CD4-positive, alpha-beta T cell treated with Interleukin-21 for 1 hour (primary cell): ENCODE data around the gene LRP11.
"Not testable (repeated sequence)": the region's sequence is repeated elsewhere in the genome, so short reads cannot be mapped to it uniquely, and the experiment has no call there.

ENCODE experiments used
- DNase-seq: peaks from one replicate; pipeline ENCODE4 v3.0.0-alpha.2; 2020

Gene LRP11

DNA sequence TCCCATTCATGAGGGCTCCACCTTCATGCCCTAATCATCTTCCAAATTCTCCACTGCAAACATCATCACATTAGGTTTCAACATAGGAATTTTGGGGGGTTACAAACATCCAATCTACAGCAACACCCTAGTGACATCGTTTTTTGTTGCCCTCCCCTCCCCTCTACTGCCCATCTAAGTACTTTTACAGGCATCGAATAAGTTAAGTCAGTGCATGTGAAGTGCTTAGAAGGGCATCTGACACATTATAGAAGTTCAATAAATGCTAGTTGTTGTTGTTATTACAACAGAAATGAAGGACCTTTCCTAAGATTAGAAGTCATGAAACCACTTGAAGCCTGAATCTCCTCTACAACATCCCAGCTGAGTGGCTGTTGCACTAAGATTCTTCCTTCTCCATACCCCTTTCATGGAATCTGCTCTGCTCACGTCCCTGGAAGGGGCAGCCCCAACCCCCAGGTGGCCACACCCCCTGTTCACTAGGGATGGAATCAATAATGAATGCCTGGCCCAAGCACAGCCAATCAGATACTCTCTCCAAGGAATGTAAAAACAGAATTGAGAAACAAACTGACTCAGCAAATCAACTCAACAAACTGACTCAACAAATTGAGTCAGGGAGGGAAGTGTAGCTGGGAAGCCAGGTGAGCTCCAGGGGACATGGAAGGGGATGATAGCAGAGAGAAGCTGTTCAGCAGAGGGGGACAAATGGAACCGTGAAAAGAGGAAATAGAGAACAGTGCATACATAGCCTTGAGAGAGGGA lies 3.9 kb upstream of the LRP11 start:
- no peak for DNase-seq

DNA sequence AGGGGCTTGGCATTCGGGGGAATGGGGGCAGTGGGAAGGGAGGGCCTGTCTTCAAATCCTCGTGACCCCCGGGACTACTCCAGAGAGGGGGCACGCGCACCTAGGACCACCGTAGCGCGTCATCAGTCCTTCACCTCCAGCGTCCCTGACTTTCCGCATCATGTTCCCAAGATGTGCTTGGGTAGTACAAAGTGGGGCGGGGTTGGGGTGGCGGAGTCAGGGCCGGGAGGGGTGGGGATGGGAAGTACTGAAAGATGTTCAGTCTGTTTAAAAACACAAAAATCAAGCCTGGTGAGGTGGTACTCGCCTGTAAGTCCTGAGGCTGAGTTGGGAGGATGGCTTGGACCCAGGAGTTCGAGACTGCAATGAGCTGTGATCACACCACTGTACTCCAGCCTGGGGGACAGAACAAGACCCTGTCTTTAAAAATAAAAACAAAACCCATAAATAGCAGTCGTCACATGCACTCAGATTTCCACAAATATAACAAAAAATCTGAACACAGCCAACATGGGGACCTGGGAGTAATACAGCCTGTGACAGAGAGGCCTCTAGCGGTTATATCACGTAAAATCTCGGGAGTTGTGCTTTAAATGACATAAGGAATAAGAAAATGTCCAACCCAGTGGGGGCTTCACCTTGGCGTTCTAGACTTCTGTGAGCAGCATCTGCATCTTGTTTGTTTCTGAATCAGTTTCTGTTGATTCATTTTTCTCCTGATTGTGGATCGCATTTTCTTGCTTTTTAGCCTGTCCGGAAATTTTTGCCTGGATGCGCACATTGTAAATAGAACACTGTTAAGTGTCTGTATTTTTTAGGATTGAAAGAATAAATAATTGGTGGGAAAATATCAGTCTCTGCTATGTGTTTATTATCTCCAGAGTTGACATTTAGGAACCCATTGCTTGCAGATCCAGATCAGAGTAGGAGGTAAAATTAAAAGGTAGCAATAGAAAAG lies 698 bp upstream of the LRP11 start:
- DNase-seq: peak; percentile 67

DNA sequence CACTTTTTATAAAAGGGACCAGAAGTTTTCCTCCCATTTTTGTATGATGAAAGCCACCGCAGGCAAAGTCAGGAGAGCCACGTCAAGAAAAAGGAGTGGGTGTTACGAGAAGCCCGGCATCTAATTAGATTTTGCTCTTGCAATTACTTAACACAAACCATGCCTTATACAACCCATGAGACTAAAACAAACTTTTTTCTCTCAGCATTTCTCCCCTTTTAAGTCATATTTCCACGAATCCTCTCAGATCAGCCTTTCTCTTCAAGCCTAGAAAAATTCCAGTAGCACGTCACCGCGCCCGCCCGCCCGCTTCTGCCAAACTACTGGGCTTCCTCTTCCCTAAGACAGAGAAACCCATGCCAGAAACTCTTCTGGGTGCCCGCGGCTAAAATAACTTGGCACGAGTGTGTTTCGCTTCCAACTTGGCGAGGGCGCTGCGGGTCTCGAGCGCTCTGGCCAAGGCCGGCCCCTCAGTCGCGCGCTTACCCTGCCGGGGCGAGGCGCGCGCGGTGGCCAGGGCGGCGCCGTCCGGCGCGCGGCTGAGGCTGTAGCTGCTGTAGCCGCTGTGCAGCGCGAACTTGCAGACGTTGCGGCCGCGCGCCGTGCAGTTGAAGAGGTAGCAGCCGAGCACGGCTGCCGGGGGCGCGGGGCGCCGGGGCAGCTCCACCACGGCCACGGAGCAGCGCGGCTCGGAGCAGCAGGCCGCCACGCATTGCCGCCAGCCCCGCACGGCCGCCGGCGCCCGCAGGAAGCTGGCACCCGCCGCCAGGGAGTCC lies 1.0 kb downstream of the LRP11 start:
- DNase-seq: peak; percentile 14

DNA sequence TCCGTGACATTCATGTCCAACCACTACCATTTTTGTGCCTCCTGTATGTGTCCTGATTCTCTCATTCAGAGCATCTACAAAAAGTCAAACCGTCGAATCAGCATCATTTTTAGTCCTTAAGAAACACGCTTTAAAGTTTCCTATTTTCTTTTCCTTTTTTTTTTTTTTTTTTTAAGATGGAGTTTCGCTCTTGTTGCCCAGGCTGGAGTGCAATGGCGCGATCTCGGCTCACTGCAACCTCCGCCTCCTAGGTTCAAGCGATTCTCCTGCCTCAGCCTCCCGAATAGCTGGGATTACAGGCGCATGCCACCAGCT lies 1.8 kb downstream of the LRP11 start:
- not testable (repeated sequence) for DNase-seq

DNA sequence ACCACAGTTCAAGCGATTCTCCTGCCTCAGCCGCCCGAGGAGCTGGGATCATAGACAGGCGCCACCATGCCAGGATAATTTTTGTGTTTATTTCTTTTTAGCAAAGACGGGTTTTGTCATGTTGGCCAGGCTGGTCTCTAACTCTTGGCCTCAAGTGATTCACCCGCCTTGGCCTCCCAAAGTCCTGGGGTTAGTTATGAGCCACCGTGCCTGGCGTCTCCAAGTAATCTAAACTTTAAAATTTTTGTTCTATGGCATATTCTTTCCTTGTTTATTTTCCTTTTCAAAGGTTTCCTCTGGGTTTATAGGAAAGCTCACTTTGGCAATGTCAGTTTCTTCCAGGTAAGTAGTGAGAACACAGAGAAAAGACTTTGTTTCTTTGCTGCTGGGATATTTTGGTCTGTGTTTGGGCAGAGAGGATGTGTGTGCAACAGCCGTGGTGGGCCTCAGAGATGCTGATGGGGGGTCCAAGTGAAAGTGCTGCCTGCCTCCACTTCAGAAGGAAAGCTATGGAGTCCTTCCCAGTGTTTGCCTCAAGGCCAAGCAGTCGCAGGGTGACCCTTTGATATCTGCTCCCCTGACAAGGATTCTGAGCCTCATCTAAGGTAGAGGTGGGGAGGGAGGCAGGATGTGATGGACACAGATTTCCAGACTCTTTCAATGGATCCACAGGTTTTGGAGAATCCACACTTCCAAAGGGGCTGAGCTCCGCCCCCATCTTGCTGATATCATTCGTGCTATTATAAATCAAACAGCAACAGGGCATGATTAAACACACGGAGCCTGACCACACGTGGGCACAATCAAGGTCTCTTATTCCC lies 2.3 kb downstream of the LRP11 start:
- DNase-seq: no peak

DNA sequence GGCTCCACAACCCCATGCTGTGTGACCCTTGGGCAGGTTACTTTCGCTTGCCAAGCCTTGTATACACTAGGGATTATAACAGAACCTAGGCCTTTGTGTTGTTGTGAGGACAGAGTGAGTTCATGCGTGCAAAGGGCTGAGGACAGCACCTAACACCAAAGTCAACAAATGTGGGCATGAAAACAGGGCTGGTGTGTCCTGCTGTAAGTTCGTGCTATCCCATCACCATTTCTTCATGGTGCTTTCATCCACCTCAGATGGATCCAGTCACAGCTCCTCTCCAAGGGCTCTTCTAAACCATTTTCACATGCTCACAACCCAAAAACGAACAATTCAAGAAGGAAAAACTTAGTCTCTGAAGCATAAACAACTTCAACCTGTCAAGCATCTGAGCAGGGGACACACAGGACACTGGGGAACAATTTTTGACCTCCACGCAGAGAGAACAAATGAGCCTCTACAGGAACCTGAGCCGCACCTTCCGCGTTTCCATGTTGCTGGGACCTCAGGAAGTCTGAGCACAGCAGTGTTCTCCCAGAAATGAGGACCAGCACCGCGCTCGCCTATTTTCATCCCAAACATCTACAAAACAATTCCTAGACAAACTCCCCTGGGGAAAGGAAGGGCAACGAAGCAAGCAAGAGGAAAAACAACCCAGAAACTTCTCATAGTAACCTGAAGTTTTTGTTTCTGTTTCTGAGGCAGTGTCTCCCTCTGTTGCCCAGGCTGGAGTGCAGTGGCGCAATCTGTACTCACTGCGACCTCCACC lies 3.1 kb downstream of the LRP11 start:
- DNase-seq: no peak

DNA sequence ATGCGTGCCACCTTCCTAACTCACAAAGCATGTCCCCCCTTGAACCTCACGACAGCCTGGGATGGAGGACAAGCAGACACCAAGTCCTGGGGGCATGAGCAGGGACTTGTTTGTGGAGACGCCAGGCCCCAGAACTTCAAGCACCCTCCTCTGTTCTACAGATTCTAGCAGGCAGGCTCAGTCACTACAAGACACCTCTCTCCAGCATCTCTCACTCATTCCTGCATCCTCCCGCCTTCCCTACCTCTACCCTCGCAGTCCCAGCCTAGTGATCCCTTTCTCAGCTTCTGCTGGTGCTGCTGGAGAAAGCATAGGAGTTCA lies 3.7 kb downstream of the LRP11 start:
- no peak for DNase-seq

DNA sequence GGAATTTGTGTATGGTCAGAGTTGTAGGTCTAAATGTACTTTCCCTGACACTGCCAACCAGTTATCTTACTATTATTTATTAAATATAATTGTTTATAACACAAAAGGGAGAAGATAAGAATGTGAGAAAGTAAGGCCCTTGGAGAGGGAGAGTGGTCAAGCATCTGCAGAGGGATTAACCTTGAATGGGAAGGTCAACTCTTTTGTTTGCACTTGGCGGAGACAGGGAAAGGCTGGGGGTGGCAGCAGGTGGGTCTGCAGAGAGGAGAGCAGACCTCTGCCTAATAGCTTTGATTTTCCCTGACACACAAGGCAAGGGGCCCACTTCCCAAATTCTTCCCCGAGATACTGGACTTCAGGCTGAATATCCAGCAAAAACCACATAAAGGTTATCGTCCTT lies 4.2 kb downstream of the LRP11 start:
- DNase-seq: no peak

DNA sequence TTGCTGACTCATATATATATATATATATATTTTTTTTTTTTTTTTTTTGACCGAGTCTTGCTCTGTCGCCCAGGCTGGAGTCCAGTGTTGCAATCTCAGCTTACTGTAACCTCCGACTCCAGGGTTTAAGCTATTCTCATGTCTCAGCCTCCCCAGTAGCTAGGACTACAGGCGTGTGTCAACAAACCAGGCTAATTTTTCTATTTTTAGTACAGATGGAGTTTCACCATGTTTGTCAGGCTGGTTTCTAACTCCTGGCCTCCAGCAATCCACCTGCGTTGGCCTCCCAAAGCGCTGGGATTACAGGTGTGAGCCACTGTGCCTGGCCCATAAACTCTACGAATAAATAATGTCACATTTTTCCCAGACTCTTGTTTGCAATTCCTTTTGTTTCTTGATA lies 4.8 kb downstream of the LRP11 start:
- DNase-seq: no peak

DNA sequence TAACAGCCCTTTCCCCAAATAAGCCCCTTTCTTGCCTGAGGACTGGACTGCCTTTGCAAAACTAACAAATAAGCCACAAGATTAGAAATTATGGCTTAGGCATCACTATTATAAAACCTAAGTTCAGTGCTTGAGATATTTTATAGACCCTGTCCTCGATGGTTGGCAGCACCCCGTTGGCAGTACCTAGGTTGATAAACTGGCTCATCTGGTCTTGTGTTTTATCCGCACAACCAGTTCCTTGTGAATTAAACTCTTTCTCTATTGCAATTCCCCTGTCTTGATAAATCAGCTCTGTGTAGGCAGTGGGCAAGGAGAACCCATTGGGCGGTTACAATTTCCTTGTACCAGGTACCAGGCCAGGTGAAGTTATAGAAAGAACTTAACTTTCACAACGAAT lies 6.6 kb downstream of the LRP11 start:
- no peak for DNase-seq

DNA sequence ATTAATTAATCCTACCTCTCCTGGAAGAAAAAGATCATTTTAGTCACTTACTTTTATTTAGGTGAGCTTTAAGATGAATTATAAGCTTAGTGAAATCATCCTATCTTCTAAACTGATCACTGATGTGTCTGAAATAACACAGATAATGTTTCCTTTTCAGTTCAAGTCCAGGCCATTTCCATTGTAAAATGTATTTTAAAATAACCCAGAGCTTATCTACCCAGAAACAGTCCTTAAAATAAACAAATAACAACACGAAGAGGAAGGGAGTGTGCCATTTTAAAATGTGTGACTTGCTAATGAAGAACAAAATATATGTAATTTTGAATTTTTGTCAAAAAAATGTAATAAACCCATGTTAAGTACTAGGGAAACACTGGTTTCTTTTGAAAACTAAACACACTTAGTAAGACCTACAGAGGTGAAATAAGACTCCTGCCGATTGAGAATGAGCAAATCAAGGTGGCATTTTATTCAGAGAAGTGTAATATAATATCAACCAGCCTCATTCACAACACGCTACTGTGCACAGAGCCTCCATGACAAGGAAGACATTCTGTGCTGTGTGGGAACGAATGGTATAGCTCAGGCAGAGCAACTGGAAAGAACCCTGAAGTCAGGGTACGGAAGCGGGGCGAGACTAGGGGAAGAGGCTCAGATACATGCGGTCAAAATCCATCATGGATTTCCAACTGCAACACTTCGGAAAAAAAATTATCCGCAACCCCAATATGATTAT lies 7.7 kb downstream of the LRP11 start:
- DNase-seq: no peak

DNA sequence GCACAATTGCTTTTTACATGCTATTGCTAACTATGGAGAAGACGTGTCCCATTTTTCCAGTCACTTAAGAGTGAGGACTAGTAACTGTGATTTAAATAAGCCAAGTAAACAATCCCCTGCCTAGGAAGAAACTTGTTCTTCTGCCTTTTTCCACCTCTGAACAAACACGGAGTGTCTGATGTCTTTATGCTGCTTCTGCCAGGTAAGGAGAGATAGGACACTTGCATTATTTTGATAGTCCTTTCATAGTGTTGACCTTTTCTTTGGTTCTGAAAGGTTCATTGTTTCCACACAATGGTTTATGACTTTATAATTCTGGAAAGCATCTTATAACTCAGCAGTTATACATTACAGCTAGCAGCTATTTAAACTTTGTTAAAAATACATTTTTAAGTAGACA lies 8.4 kb downstream of the LRP11 start:
- no peak for DNase-seq

DNA sequence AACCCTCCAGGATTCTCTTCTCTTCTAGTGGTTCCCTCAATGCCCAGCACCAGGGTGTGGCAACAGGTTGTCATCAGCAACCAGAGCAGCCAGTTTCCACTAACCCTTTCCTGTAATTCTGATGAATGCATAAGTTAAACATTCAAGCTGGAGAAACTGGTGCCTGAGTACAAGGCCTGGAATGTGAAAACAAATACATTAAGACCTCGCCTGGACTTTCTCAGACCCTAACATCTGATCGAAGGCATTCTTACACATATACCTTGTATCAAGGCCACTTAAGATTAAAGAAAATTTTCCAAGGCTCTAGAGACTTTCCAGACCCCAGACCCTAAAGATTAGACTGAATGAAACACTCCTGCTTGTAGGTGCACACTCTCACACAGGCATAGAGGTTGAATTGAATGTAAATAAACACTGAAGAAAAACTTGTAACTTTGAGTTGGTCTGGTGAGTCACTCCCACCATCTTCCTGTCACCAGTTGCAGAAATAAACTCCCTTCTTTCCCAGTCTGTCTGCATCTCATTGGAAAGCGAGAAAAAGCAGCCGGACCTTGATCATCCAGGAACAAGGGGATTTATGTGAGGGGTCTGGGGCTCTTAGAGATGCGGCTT lies 9.0 kb downstream of the LRP11 start:
- DNase-seq: no peak

DNA sequence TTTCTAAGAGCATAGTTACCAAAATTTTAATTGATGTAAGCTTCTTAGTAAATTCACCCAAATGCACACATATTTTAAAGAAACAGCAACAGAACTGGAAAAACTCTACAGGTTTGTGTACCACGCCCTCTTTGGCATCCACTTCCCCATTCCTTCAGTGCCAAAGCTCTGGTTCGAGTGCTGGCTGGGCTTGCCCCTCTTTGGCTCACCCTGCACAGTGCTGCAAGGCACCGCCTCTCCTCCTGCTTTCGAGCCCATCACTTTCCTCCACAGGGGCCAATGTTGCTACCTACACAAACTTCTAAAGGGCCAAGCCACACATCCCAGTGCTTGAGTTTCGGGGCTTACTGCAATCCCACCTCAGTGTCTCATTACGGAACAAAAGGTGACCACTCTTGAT lies 9.6 kb downstream of the LRP11 start:
- DNase-seq: no peak

DNA sequence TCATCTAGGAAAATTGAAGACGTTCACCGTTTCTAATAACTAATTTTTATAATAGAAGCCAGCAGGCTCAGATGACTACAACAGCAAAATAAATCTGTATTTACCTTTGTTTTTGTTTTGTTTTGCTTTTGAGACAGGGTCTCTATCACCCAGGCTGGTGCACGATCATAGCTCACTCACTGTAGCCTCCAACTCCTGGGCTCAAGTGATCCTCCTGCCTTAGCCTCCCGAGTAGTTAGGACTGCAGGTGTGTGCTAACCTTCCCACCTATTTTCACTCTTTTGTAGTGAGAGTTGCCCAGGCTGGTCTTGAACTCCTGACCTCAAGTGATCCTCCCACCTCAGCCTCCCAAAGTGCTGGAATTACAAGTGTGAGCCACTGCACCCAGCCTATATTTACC lies 10.1 kb downstream of the LRP11 start:
- DNase-seq: not testable (repeated sequence)

DNA sequence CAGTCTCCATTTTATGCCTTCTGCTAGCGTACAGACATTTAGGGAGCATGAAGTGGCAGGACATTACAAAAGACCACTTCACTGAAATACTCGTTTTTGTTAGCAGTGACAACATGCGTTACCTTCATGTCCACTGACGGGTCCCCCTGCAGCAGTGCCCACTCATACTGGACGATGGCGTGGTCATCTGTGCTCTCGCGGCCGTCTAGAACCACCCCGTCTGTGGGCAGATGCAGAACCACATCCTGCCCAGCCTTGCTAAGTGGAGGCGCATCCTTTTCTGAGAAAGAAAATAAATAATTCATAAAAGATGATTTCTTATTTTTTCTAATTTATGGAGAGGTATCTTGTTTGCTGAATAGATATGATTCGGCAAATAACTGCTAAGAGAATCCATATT lies 11.3 kb downstream of the LRP11 start:
- DNase-seq: no peak

DNA sequence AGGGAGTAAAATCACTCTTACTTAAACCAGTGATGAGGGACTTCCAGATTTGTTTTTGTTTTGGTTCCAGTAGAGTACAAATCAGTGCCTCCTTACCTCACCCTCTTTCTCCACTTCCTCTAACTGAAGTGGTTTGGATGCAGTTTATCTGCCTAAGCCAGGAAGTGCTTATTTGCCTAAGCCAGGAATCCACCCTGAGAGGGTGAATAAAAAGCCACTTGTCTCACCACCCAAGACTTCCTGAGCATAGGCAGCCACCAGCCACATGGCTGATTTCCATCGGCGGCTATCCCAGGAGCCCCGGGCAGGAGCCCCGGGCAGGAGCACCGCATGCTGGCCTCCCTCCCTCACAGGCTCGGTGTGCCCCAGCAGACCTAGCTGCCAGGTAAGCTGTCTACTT lies 12.0 kb downstream of the LRP11 start:
- DNase-seq: no peak

DNA sequence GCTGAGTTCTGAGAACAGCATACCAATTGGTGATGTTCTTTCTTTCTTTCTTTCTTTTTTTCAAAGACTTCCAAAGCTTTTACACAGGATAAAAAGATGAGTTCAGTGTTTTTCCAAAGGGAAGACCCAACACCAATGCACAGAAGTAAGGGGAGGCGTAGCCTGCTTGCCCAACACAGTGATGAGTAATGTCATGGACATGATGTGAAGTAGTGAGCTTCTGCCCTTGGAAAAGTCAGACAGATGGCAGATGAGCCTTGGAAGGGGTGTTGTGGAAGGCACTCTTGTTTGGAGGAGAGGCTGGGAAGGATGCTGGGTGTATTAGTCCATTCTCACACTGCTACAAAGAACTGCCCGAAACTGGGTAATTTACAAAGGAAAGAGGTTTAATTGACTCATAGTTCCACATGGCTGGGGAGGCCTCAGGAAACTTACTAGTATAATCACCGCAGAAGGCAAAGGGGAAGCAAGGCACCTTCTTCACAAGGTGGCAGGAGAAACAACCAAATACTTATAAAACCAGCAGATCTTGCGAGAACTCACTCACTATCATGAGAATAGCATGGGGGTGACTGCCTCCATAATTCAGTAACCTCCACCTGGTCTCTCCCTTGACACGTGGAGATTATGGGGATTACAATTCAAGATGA lies 12.6 kb downstream of the LRP11 start:
- no peak for DNase-seq

DNA sequence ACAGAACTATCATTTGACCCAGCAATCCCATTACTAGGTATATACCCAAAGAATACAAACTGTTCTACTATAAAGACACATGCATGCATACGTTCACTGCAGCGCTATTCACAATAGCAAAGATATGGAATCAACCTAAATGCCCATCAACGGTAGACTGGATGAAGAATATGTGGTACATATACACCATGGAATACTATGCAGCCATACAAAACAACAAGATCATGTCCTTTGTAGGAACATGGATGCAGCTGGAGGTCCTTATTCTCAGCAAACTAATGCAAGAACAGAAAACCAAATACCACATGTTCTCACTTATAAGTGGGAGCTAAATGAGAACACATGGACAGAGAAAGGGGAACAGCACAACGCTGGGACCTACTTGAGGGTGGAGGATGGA lies 15.8 kb downstream of the LRP11 start:
- not testable (repeated sequence) for DNase-seq

DNA sequence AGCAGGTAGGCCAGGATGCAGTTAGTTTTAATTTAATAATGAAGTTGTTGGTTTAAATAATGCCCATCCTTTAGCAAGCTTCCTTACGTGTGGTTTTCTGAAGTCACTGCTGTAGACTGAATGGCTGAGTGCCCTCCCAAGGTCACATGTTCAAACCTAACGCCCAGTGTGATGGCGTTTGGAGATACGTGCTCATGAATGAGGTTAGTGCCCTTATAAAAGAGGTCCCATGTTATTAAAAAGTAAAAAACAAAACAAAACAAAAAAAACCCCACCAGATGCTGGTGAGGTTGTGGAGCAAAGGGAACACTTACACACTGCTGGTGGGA lies 16.3 kb downstream of the LRP11 start:
- DNase-seq: no peak
